ENCODE results near the gene OSM. TPM values are rescaled to one million over a fixed set of nuclear protein-coding genes. Genes with fewer than 3 reads are reported as not detected.

The OSM gene
- total RNA-seq, 1 donor from 2014 or later: not detected

- FAIRE-seq (peak; percentile 83), DNase-seq (ENCODE audit: low read depth) (peak; percentile 77)
- no peak overlapping the region for H3K4me3 ChIP-seq (ENCODE audit: low read depth, low read length)
- TF ChIP-seq, protein P1, sequence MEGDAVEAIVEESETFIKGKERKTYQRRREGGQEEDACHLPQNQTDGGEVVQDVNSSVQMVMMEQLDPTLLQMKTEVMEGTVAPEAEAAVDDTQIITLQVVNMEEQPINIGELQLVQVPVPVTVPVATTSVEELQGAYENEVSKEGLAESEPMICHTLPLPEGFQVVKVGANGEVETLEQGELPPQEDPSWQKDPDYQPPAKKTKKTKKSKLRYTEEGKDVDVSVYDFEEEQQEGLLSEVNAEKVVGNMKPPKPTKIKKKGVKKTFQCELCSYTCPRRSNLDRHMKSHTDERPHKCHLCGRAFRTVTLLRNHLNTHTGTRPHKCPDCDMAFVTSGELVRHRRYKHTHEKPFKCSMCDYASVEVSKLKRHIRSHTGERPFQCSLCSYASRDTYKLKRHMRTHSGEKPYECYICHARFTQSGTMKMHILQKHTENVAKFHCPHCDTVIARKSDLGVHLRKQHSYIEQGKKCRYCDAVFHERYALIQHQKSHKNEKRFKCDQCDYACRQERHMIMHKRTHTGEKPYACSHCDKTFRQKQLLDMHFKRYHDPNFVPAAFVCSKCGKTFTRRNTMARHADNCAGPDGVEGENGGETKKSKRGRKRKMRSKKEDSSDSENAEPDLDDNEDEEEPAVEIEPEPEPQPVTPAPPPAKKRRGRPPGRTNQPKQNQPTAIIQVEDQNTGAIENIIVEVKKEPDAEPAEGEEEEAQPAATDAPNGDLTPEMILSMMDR (IDR thresholded peaks at IDR 0.05; ENCODE audit: insufficient read depth, low read length, severe bottlenecking): no peak
- peaks cover 5% of the 10 kb centered on the region for H3K36me3 ChIP-seq (ENCODE audit: control insufficient read depth, insufficient read depth, low read length)
- no peaks in the 10 kb centered on the region for H3K27me3 ChIP-seq (ENCODE audit: control insufficient read depth, insufficient read depth, low read length)
Measured at GRCh38 chr22:30301995-30302809, 35.6 kb upstream of the OSM start.

GRCh38 chr22:30299322-30299721 is 32.7 kb upstream of the OSM start:
- Histone ChIP-seq H3K27me3 (ENCODE audit: control insufficient read depth, insufficient read depth, low read length) (no peaks in the 10 kb centered on the region), H3K36me3 (ENCODE audit: control insufficient read depth, insufficient read depth, low read length) (peaks cover 18% of the 10 kb centered on the region), H3K4me3 (ENCODE audit: low read depth, low read length) (no peak overlapping the region)
- DNase-seq (ENCODE audit: low read depth) (no peak), FAIRE-seq (no peak)
- TF ChIP-seq, protein P1 (IDR thresholded peaks at IDR 0.05; ENCODE audit: insufficient read depth, low read length, severe bottlenecking): no peak

DNA sequence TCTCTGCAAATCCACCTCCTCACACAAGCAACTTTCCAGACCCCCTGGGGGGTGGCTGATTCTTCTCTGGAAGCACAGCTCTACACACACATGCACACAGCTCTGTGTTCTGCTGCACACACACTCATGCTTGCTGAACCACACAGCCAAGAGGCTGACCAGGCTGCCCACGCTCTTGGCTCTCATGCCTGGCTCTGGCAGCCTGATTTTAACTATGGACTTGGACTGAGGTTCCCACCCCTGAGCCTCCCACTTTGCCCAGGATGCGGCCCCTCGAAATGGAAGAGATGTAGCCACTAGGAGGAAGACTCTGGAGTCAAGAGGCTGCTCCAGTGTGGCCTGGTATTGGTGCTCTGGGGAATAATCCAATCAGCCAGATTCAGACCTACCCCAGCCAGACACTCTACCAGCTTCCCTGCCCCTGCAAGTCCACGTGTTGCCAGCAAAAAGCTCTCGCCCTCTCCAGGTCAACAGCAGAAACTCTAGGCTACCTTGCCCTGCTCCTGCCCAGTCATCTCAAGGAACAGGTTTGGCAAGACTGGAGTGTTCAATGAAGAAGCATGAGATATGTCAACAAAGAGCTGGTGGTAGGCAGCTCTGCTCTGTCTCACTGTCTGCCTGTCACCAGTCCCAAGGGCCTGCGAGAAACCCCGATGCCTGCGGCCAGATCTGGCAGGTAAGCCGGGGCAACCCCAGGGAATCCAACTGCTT is 31.5 kb upstream of the OSM start:
- H3K4me3 ChIP-seq (ENCODE audit: low read depth, low read length): no peak overlapping the region
- TF ChIP-seq, protein P1 (IDR thresholded peaks at IDR 0.05; ENCODE audit: insufficient read depth, low read length, severe bottlenecking): peak; percentile 56
- H3K27me3 ChIP-seq (ENCODE audit: control insufficient read depth, insufficient read depth, low read length): no peaks in the 10 kb centered on the region
- FAIRE-seq (no peak), DNase-seq (ENCODE audit: low read depth) (peak; percentile 90)
- H3K36me3 ChIP-seq (ENCODE audit: control insufficient read depth, insufficient read depth, low read length): peaks cover 26% of the 10 kb centered on the region

DNA sequence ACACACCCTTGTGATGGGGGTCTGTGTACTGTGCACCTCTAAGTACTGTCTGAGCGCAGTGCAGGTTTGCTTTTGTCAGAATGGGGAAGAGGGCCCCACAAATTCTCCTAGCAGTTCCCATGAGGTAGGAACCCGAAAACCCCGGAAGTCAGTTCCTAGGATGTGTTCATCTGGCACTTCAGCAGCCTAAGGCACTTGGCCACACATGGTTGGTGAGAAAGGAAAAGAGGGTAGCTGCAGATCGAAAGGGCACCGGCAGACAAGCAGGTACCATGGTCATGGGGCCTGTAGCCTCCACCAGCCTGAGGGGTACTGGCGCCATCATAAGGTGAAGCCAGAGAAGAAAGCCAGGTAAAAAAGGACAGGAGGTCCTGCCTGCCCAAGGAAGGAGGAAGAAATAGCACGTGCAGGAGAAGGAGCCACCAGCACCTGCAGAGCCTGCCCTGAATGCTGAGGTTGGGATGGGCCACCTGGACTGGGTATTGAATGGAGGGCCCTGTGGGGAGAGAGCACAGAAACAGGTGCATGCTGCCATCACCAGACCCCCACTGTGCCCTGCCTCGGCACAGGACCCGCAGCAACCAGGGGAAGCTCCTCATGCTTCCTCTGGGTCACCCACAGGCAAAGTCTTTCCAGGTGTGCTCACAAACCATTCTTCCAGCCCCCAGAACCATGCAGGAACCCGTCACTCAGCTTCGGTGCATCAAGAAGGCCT is 30.8 kb upstream of the OSM start:
- DNase-seq (ENCODE audit: low read depth) (no peak), FAIRE-seq (peak; percentile 28)
- peaks cover 29% of the 10 kb centered on the region for H3K36me3 ChIP-seq (ENCODE audit: control insufficient read depth, insufficient read depth, low read length)
- H3K4me3 ChIP-seq (ENCODE audit: low read depth, low read length): no peak overlapping the region
- H3K27me3 ChIP-seq (ENCODE audit: control insufficient read depth, insufficient read depth, low read length): no peaks in the 10 kb centered on the region
- TF ChIP-seq, protein P1 (IDR thresholded peaks at IDR 0.05; ENCODE audit: insufficient read depth, low read length, severe bottlenecking): no peak

DNA sequence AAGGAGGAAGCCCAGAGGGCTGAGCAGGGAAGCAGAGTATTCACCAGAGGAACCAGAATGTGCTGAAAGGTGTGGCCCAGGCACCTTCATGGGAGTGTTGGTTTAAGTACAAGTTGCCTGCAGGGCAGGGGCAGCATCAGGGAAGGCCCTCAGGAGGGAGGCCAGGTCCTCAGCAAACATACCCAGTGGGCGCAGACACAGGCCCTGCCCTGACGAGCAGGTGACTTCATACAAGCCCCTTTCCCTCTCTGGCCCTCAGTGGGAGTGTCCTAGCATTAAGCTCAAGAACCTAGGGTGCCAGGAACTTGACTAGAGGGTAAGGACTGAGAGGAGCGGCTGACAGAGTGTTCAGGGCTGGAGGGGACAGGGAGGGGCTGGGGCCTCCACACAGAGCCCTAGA is 30.2 kb upstream of the OSM start:
- TF ChIP-seq, protein P1 (IDR thresholded peaks at IDR 0.05; ENCODE audit: insufficient read depth, low read length, severe bottlenecking): no peak
- no peak overlapping the region for H3K4me3 ChIP-seq (ENCODE audit: low read depth, low read length)
- H3K36me3 ChIP-seq (ENCODE audit: control insufficient read depth, insufficient read depth, low read length): peaks cover 29% of the 10 kb centered on the region
- no peaks in the 10 kb centered on the region for H3K27me3 ChIP-seq (ENCODE audit: control insufficient read depth, insufficient read depth, low read length)
- DNase-seq (ENCODE audit: low read depth) (no peak), FAIRE-seq (no peak)

Measured in bronchial epithelial cell (primary cell).